NAMALWA (cell line): ENCODE data around the gene XCL1.
A peak's percentile ranks its signal among the peaks of the same experiment; 100 is the strongest.
"Not testable (repeated sequence)": the region's sequence is repeated elsewhere in the genome, so short reads cannot be mapped to it uniquely, and the experiment has no call there.

ENCODE experiments used
- DNase-seq: peaks from one replicate; pipeline ENCODE4 v3.0.0-alpha.2; 2015; ENCODE audit warnings: low spot score

The XCL1 gene, protein sequence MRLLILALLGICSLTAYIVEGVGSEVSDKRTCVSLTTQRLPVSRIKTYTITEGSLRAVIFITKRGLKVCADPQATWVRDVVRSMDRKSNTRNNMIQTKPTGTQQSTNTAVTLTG

DNA sequence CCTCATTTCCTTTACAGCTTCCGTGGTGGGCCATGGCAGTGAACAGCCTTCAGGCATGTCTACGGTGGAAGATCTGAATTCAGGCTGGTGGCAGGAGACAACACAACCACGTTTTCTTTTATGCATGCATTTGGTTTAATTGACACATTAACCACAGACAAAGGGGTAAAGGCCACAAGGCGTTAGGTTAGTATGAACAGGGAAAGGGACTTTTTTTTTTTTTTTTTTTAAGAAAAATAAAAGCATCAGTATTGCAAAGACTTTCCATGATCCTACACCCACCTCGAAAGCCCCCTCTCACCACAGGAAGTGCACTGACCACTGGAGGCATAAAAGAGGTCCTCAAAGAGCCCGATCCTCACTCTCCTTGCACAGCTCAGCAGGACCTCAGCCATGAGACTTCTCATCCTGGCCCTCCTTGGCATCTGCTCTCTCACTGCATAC is at the start of gene XCL1:
TSS of gene XCL1 (plus strand) at position 361 of the 444 bp plus-strand sequence. CDS start at position 394, 33 bp downstream.
- DNase-seq, result not testable (repeated sequence)

DNA sequence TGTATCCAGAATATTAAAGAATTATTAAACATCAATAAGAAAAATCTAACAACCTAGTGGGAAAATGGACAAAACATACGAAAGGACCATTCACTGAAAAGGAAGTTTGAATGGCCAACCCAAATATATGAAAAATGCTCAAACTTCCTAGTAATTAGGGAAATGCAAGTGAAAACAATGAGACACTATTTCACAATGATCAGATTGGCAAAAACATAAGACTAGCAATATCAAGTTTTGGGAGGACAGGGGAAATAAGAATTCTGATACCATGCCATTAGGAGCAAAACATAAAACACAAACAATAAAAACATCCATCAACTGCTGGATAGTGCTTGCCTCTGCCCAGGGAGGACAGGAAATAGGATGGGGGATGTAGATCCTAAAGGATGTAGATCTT is 46.9 kb upstream of the XCL1 start:
- DNase-seq, result no peak

DNA sequence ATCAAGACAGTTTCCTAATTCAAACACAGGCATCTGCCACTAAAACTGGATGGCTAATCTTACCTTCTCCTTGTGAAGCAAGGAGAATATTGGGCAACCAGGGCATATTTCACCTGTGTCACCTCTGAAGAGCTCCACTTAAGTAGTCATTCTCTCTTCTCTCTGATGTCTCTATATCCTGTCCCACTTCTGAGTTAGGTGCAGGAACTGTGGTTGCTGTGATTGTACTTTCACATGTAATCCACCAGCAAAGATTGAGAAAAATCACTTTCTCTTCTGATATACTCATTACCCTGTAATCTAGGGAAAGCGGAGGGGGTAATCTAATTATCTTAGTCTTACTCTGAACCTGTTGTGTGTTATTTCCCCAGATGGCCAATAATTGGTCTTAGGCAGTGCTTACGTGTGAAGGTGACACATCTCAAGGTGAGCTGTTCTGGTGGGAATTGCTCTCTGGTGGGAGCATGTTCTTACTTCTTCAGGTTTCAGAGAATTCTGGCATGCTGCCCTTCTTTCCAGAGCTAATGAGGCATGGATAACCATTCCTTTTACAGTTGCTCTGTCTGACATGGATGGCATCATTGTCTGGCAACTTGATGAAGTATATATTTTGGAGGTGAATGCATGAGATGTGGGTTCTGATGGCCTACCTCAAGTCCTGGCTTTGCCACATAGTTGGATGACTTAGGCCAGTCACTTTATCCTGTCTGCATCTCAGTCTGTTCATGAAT is 44.6 kb upstream of the XCL1 start:
- no peak for DNase-seq

DNA sequence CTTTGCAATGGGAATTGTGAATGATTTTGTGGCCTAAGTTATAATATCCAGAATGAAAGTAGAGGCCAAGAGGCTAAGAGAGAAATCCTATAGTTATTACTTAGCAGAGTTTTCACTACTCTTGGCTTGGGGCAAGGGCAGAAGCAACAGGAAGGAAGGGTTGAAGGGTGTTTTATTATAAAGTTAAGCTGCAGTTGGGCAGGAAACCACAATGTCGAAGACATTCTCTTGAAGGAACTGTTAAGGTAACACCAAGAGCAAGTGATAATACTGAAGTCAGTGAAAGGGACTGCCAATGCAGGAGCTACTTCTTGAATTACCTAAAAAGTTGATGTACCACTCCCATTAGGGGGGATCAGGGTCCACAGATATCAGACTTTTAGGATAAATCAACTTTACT is 40.9 kb upstream of the XCL1 start:
- no peak for DNase-seq

DNA sequence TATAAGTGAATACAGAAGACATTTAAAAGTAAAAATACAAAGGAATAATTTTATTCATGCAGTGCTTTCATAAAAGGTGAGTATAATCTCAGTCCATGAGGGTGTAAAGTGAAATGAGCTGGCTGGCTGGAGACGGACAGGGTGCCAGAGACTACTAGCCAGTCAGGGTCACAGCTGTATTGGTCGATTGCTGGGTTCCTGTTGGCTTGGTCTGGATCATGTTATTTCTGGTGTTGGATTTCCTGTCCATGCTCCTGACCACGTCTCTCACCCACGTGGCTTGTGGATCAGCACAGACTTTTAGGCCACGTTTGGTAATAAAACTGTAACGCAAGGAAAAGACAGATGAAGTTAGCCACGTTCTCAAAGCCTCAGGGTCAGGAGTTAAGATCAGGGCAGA is 35.6 kb upstream of the XCL1 start:
- not testable (repeated sequence) for DNase-seq

DNA sequence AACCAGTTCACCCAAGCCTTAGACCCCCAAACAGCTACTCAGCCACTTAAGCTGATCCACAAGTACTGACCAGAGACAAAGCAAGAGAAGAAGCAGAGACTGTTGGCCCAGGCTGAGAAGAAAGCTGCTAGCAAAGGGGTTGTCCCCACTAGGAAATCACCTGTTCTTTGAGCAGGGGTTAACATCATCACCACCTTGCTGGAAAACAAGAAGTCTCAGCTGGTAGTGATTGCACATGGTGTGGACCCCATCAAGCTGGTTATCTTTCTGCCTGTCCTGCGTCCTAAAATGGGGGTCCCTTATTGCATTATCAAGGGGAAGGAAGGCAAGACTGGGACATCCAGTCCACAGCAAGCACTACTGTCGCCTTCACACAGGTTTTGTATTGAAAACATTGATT is 33.4 kb upstream of the XCL1 start:
- not testable (repeated sequence) for DNase-seq

DNA sequence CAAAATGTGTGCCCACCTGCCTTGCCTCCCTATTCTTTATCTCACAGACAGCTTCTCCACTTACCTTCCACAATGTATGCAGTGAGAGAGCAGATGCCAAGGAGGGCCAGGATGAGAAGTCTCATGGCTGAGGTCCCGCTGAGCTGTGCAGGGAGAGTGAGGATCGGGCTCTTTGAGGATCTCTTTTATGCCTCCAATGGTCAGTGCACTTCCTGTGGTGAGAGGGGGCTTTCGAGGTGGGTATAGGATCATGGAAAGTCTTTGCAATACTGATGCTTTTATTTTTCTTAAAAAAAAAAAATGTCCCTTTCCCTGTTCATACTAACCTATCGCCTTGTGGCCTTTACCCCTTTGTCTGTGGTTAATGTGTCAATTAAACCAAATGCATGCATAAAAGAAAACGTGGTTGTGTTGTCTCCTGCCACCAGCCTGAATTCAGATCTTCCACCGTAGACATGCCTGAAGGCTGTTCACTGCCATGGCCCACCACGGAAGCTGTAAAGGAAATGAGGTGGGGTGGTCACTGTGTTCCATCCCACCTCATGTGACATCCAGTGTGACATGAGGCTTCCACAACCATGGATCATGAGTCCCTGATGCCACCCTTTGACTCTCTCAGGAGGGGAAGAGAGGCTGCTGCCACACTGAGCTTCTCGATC is 32.4 kb upstream of the XCL1 start, which contains the start of gene XCL2:
TSS of gene XCL2 (minus strand) at position 158 of the 659 bp plus-strand sequence. CDS start at position 125, 33 bp downstream.
- not testable (repeated sequence) for DNase-seq

DNA sequence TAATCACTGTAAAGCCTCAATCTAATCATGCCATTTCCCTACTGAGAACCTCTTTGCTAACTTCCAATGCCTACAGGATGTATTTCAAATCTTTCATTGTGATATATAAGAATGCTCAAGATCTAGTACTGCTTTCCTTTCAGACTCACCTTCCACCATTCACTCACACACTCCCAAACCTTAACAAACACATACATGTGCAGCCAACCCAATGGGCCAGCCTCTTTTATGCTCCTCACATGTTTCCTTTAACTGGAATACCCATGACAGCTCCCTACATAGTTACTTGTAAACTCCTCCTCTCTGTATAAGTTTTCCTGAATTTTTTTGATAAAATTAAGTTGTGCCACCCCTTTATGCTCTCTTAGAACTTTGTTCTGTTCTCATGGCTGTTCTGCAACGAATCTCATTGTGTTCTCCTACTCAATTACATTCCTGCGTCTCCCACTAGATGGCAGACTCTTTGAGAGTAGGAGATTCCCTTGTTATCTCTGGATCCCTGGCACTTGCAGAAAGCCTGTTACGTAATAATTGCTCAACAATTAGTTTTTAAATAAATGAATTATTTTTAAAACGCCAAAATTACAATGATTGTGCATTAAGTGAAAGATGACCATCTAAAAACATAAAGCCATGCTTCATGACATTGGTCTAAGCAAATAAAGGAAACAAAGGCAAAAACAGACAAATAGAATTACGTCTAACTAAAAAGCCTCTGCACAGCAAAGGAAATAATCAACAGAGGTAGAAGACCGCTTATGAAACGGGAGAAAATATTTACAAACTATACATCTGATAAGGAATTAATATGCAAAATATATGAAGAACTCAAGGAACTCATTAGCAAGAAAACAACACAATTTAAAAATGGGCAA is 30.5 kb upstream of the XCL1 start:
- peak; percentile 37 for DNase-seq

DNA sequence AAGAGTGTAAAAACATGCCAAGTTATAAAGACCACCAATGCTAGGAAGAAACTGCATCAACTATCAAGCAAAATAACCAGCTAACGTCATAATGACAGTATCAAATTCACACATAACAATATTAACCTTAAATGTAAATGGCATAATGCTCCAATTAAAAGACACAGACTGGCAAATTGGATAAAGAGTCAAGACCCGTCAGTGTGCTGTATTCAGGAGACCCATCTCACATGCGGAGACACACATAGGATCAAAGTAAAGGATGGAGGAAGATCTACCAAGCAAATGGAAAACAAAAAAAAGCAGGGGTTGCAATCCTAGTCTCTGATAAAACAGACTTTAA is 29.9 kb upstream of the XCL1 start:
- not testable (repeated sequence) for DNase-seq

DNA sequence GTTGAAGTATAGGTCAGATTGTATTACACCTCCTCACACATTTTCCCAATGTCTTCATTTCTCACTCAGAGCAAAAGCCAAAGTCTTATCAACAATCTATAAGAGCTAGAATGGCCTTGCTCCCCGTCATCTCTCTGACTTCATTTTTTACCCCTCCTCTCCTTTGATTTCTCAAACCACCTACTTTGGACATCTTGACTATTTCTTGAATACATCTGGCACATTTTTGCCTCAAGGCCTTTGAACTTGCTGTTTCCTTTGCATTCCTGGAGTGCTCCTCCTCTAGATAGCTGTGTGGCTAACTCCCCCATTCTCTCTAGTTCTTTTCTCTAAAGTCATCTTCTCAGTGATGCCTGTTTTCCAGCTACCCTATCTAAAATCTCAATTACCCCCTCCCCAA is 25.4 kb upstream of the XCL1 start:
- no peak for DNase-seq

DNA sequence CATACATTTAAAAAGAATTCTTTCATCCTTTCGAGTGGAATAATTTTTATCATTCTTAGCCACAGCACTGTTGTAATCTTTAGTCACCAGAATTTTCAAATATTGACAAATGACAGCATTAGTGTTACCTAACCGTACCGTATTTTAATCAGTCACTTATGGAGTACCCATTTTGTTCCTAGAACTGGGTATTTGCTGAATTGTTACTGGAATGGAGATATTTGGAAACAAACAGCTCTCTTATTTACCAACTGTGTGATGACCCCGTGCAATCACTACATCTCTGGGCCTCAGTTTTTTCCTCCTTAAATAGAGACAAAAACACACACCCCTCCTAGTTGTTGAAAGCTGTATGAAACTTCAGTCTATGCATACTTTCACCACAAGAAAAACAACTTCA is 24.7 kb upstream of the XCL1 start:
- DNase-seq, result no peak

DNA sequence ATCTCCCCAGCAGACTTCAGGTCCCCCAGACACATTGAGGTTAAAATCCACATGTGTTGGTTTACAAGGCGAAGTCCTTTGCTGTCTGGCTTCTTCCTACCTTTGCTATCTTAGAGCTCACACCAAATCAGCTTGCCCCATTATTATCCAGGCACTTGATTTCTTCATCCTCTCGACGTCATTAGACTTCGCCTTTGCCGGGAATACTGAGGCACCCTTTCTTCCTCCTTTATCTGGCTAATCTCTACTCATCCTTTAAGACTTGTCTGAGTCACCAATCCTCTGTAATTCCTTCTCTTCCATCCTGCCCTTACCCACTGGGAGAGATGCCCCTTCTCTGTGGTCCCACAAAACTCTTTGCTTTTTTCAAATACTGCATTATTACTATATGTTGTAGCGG is 23.4 kb upstream of the XCL1 start:
- DNase-seq, result no peak

DNA sequence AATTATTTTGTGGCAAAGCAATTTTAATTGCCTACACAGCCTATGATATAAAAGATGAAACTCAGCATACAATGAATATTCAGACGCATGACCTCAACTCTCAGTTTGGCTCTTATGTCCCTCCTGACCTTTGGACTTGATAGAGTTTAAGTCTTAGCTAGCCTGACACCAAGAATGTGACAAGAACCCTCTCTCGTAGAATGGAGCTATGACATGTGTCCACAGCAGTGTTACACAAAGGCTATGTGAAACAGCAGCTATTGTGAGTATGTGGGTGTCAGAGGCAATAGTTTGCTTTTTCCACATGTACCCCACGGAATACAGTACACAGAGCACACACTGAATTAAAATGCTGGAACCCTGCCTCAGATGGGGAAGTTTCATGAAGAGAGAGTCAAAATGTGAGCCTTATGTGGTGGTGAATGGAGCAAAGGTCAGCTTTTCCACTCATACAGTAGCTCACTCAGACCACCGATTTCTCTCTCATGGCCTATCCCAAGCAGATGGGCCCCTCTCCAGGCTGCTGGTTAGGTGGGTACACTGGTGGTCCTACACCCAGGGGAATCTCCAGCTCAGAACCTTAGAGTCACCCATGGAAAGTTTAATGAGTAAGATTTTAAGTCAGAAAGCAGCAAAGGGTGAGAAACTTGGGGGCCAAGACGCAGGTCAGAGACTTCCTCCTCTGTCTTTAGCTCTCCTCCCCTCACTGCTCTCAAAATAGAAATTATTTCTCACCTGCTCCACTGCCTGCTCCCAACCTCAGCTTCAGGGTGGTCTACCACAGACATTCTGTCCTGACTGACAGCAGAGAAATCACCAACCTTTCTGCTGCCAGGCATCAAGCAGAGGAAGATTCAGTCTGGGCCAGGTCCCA is 22.5 kb upstream of the XCL1 start:
- DNase-seq, result no peak

DNA sequence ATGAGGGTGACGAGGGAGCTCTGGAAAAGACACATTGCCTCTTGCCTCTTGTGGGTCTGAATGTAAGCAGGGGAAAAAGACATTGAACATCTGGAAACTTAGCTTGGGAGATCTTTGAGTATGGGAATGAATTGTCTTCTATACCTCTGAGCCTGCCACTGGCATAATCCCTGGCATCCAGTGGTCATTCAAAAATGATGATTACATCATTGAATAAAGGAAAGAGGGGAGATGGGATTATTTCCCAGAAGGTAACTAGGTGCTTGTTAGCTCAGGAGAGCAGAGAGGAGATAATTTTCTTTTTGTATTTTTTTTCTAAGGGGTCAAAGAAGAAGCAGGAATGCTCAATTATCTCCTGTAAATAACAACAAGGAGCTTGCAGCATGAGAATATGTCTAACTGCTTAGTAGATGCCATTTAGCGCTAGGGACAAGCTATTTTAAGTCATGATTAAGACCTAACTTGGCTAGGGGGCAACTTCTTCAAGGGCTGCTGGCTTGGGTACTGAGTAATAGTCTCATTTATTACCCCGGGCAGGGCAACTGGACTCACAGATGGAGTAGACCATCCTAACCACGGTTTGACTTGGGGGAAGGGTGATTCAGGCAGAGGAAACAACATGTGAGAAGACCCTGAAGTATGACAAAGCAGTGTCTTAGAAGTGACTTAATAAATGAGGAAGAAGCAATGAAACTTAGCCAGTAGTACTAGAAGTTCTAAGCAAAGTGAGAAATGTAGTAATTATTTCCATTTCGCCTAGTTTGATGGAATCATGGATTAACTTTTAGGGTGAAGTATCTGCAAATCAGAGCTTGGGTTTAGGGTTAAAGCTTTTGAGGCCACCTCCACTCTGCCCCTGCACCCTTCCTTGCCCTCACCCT is 21.6 kb upstream of the XCL1 start:
- DNase-seq, result no peak

DNA sequence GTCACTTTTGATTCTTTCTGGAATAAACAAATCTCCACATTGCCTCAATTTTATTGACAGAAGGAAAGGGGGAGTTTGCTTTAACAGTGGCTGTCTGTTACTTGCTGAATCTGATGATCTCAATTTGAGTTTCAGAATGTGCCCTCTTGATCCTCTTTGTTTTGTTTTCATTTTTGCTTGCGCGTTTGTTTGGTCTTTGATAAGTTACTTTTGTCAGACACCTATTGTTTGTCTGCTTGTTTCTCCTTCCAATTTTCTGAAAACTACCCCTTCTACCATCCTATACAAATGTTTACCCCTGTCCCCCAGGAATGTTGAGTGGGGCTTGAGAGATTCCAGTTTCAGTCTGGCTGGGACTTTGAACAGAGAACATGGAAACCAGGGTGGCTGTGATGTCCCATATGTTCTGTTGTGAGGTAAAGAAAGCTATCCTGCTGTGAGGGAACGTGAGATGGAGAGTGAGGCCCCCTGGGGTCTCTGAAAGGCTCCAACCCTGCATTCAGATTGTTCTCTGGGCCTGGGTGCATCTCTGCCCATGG is 20.8 kb upstream of the XCL1 start:
- DNase-seq, result no peak

DNA sequence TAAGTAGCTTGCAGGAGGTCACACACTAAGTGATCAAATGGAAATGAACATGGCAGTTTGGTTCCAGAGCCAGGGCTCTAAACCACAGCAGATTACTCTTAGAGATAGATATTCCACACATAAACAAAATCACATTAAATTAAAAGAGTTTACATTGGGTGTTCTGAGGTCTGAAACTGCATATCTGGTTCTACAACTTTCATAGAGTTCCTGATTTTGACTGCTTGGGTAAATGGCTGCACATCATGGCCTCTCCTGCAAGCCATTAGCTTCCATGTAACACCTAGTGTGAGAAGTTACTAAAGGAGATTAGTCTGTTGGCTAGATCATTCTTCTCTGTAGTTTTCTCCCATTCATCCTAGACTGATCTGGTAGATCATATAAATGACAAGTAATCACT is 19.8 kb upstream of the XCL1 start:
- no peak for DNase-seq

DNA sequence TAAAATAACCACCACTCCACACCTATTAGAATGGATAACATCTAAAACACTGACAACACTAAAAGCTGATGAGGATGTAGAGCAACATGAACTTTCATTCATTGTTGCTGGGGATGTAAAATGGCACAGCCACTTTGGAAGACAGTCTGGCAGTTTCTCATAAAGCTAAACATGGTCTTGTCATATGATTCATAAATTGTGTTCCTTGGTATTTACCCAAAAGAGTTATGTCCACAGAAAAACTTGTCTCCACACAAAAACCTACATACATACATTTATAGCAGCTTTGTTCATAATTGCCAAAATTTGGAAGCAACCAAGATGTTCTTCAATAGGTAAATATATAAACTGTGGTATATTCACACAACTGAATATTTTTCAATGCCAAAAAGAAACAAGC is 16.0 kb upstream of the XCL1 start:
- DNase-seq, result no peak

DNA sequence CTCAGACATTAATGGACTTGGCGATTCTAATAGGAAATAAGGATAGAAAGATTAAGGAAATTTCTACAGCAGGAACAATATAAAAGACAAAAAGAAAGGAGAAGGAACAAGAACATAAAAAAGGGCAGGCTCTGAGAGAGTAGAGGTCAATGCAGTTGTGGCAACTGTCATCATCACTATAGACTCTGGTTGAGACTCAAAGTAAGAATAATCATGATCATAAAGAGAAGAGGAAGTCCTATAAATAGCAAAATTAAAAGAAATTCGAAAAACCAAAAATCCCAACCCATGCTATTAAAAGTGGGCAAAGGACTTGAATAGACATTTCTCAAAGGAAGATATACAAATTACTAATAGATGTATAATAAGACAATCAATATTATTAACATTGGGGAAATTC is 14.4 kb upstream of the XCL1 start:
- no peak for DNase-seq

DNA sequence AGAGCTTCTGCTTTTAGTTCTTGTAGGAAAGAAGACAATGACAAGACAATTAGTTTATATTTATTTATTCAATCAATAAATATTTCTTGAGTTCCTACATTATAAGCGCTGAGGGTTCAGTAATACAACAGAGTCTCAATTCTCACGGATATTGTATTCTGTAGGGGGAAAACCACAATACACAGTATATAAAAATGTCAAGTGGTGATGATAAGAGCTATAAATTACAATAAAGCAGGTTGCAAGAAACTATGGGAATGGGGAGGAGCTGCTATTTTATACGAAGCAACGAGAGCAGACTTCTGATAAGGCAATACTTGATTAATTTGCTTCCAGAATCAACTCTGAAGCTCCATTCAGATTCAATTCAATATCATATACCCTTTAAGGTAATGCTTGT is 10.6 kb upstream of the XCL1 start:
- no peak for DNase-seq

DNA sequence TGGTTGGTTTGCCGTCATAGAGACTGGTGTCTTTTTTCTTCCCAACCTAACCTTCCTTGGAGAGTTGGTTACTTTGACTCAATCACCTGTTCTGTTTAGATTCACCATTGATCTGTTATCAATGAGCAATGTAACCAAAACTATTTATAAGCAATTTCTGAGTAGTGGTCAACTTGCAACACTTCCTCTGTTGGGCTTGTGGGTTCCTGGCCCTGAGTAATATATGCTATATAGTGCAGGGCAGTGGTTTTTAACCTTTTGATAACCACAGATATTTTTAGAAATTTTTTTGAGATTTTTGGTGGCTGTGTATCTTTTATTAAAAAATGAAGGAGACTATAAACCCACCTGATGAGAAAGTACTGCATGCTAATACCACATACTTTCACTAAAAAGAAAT is 9.4 kb upstream of the XCL1 start:
- no peak for DNase-seq
